ENCODE results near the gene SAYSD1. TPM values are rescaled to one million over a fixed set of nuclear protein-coding genes. Genes with fewer than 3 reads are reported as not detected.

The SAYSD1 gene
- total and polyA plus RNA-seq, 7 donors = 4.8 to 12.4 (median 5.8) TPM

GRCh38 chr6:39114388-39114703, 640 bp downstream of the SAYSD1 start:
- H3K27ac ChIP-seq = peak overlapping the region; percentile 97
- no peak for TF ChIP-seq CTCF (IDR thresholded peaks at IDR 0.05)
- intact Hi-C loops (cut with DNase I) = no loop called here
- no peaks in the 10 kb centered on the region for H3K27me3 ChIP-seq (ENCODE audit: insufficient read depth in 3 of 3, low read length in 2 of 3)
- H3K4me3 ChIP-seq = peak overlapping the region; percentile 90
- ATAC-seq (peak; percentile 13 to 46 (median 20)), DNase-seq (no peak)
- peaks cover 6 to 11% of the 10 kb centered on the region in 2 donors for H3K36me3 ChIP-seq (ENCODE audit: insufficient read depth in 1 of 2, low read depth in 1 of 2)
- WGBS, 3 donors = 0 to 2% (median 1%) methylated on average over 11 of the region's 11 CpGs
- H3K9me3 ChIP-seq = no peaks in the 10 kb centered on the region
- H3K4me1 ChIP-seq = peaks cover 17% of the 10 kb centered on the region

DNA sequence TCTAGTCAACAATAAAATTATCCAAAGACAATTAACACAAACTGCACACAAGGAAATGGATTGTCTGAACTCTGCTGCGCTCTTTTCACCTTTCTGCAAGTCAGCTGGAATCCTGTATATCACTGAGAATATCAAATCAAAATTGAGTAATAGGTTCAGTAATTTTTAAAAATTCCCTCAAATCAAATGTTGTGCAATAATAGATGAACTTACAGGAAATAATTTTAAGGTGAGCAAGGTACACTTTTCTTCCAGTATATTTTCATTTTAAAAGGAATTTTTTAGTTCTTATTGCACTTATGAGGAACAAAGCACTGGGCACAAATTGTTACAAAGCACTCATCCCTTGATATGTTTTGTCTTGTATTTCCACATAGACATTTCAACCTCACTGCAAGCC, 1.2 kb downstream of the SAYSD1 start:
- Histone ChIP-seq H3K4me1 (peaks cover 17% of the 10 kb centered on the region), H3K9me3 (no peaks in the 10 kb centered on the region), H3K27ac (peak overlapping the region; percentile 97), H3K36me3 (ENCODE audit: insufficient read depth in 1 of 2, low read depth in 1 of 2) (peaks cover 9 to 16% of the 10 kb centered on the region in 2 donors), H3K4me3 (peak overlapping the region; percentile 90), H3K27me3 (ENCODE audit: insufficient read depth in 3 of 3, low read length in 2 of 3) (no peaks in the 10 kb centered on the region)
- 91 to 96% (median 95%) methylated on average over 1 of the region's 1 CpG for WGBS, 3 donors
- TF ChIP-seq CTCF (IDR thresholded peaks at IDR 0.05) = no peak
- ATAC-seq (no peak), DNase-seq (no peak)
- intact Hi-C loops (cut with DNase I) = no loop called here

GRCh38 chr6:39111280-39111679, 3.7 kb downstream of the SAYSD1 start:
- ATAC-seq (no peak), DNase-seq (no peak)
- H3K27ac ChIP-seq = no peak overlapping the region
- intact Hi-C loops (cut with DNase I) = no loop called here
- WGBS, 3 donors = 83 to 90% (median 87%) methylated on average over 5 of the region's 5 CpGs
- peaks cover 17% of the 10 kb centered on the region for H3K4me1 ChIP-seq
- no peak overlapping the region for H3K4me3 ChIP-seq
- H3K27me3 ChIP-seq (ENCODE audit: insufficient read depth in 3 of 3, low read length in 2 of 3) = no peaks in the 10 kb centered on the region
- TF ChIP-seq CTCF (IDR thresholded peaks at IDR 0.05) = no peak
- no peaks in the 10 kb centered on the region for H3K9me3 ChIP-seq
- H3K36me3 ChIP-seq (ENCODE audit: insufficient read depth in 1 of 2, low read depth in 1 of 2) = peaks cover 9 to 21% of the 10 kb centered on the region in 2 donors

DNA sequence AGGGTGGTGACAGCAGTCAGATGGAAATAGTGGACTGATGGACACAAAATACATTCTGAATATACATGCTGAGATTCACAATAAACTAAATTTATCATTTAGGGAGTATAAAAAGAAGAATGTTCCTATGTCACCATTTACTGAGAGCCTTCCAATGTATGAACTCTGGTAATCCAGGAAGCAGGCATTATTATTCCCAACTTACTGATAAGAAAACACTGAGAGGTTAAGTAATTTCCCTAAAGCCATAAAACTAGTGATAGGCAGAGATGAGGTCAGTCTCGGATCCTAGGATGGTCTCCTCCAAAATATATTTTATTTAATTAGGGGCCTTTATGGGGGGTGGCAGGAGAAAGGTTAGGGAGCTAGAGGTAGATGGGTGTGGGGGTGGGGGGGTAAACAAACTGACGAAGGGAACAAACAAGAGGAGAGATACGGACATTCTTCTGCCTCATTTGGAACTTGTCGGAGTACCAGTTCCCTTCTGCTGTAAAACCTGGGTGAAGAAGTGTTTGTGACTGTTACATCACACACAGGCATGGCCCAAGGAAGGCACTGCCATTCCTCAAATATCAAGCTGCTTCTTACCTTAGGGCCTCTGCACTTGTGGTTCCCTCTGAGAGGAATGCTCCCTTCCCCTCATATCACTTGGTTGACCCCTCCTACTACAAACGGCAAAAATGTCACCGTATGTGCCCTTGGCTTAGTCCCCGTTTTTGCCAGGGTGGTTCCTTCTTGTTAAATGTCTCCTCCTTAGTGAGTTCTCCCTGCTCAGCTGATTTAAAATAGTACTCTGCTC, 6.7 kb downstream of the SAYSD1 start:
- ATAC-seq (no peak), DNase-seq (no peak)
- no peaks in the 10 kb centered on the region for H3K9me3 ChIP-seq
- WGBS, 3 donors = 82 to 89% (median 88%) methylated on average over 7 of the region's 7 CpGs
- peaks cover under 1% of the 10 kb centered on the region for H3K4me1 ChIP-seq
- no peaks in the 10 kb centered on the region for H3K27me3 ChIP-seq (ENCODE audit: insufficient read depth in 3 of 3, low read length in 2 of 3)
- H3K4me3 ChIP-seq = no peak overlapping the region
- intact Hi-C loops (cut with DNase I) = no loop called here
- no peak overlapping the region for H3K27ac ChIP-seq
- TF ChIP-seq CTCF (IDR thresholded peaks at IDR 0.05) = no peak
- peaks cover 9 to 38% of the 10 kb centered on the region in 2 donors for H3K36me3 ChIP-seq (ENCODE audit: insufficient read depth in 1 of 2, low read depth in 1 of 2)

- H3K4me1 ChIP-seq = no peaks in the 10 kb centered on the region
- no peak overlapping the region for H3K4me3 ChIP-seq
- intact Hi-C loops (cut with DNase I) = no loop called here
- no peaks in the 10 kb centered on the region for H3K27me3 ChIP-seq (ENCODE audit: insufficient read depth in 3 of 3, low read length in 2 of 3)
- H3K36me3 ChIP-seq (ENCODE audit: insufficient read depth in 1 of 2, low read depth in 1 of 2) = peaks cover 9 to 38% of the 10 kb centered on the region in 2 donors
- H3K9me3 ChIP-seq = no peaks in the 10 kb centered on the region
- DNase-seq (no peak), ATAC-seq (no peak)
- WGBS, 3 donors = 32 to 39% (median 33%) methylated on average over 2 of the region's 2 CpGs
- H3K27ac ChIP-seq = no peak overlapping the region
- TF ChIP-seq CTCF (IDR thresholded peaks at IDR 0.05) = no peak
These were observed 7.3 kb downstream of the SAYSD1 start for GRCh38 chr6:39107641-39108040.
